Superior temporal gyrus (tissue), 1 donor: Measurements from ENCODE around the gene TET1.
"Not testable (repeated sequence)": the region's sequence is repeated elsewhere in the genome, so short reads cannot be mapped to it uniquely, and the experiment has no call there.

Experiments used
- DNase-seq: peaks from one replicate; pipeline ENCODE4 v3.0.0-alpha.2; 2016; ENCODE audit errors: extremely low spot score

TET1 gene

GRCh38 chr10:68564712-68565111 lies 4.6 kb downstream of the TET1 start:
- no peak for DNase-seq

- no peak for DNase-seq
Observed at GRCh38 chr10:68565658-68566057, 5.5 kb downstream of the TET1 start.

- DNase-seq, result no peak
Observed at GRCh38 chr10:68566351-68566750, 6.2 kb downstream of the TET1 start.

- DNase-seq, result no peak
Observed at GRCh38 chr10:68566955-68567354, 6.8 kb downstream of the TET1 start.

- DNase-seq, result no peak
Observed at GRCh38 chr10:68572151-68572550, 12.0 kb downstream of the TET1 start.

- DNase-seq, result no peak
Observed at GRCh38 chr10:68574051-68574450, 13.9 kb downstream of the TET1 start.

GRCh38 chr10:68576118-68576517 lies 16.0 kb downstream of the TET1 start:
- no peak for DNase-seq

- DNase-seq, result no peak
Observed at GRCh38 chr10:68578974-68579373, 18.8 kb downstream of the TET1 start.

GRCh38 chr10:68584187-68584586 lies 24.1 kb downstream of the TET1 start:
- DNase-seq, result not testable (repeated sequence)

GRCh38 chr10:68586606-68587305 lies 26.6 kb downstream of the TET1 start:
- no peak for DNase-seq

- DNase-seq, result no peak
Observed at GRCh38 chr10:68594405-68594804, 34.3 kb downstream of the TET1 start.

- DNase-seq, result no peak
Observed at GRCh38 chr10:68595513-68595912, 35.4 kb downstream of the TET1 start.

GRCh38 chr10:68597407-68597806 lies 37.3 kb downstream of the TET1 start:
- no peak for DNase-seq

GRCh38 chr10:68598978-68599770 lies 39.0 kb downstream of the TET1 start:
- no peak for DNase-seq

GRCh38 chr10:68599771-68600040 lies 39.6 kb downstream of the TET1 start:
- peak; percentile 69 for DNase-seq

GRCh38 chr10:68600041-68600778 lies 40.1 kb downstream of the TET1 start:
- DNase-seq, result peak; percentile 96

GRCh38 chr10:68601501-68602265 lies 41.5 kb downstream of the TET1 start:
- no peak for DNase-seq

- no peak for DNase-seq
Observed at GRCh38 chr10:68602434-68602833, 42.3 kb downstream of the TET1 start.

- DNase-seq, result no peak
Observed at GRCh38 chr10:68603766-68604165, 43.6 kb downstream of the TET1 start.

- DNase-seq, result no peak
Observed at GRCh38 chr10:68604441-68604840, 44.3 kb downstream of the TET1 start.

GRCh38 chr10:68606918-68607317 lies 46.8 kb downstream of the TET1 start:
- DNase-seq, result no peak

- not testable (repeated sequence) for DNase-seq
Observed at GRCh38 chr10:68610023-68610422, 49.9 kb downstream of the TET1 start.
